Neural progenitor cell (in vitro differentiated cells): ENCODE data around the gene GPX5. TPM values are rescaled to one million over a fixed set of nuclear protein-coding genes. Genes with fewer than 3 reads are reported as not detected.

ENCODE experiments used
- DNase-seq: peaks from one replicate; pipeline ENCODE4 v3.0.0-alpha.2; 2016; ENCODE audit warnings: low spot score
- H2AFZ ChIP-seq: fragments of 200-600 bp; sonication (generic); replicated peaks from 2 replicates; pipeline ENCODE4 v1.6.1; 2016; ENCODE audit warnings: antibody characterized with exemption
- H3F3A ChIP-seq: fragments of 200-600 bp; sonication (generic); 2 replicates; pipeline ENCODE4 v1.6.1; 2016; ENCODE audit warnings: antibody characterized with exemption, low read depth
- H3K27ac ChIP-seq: fragments of 200-600 bp; sonication (generic); 2 replicates; pipeline ENCODE4 v1.5.1; 2016; ENCODE audit warnings: mild to moderate bottlenecking
- H3K27me3 ChIP-seq: fragments of 200-600 bp; sonication (generic); 2 replicates; pipeline ENCODE4 v1.6.1; 2016; ENCODE audit warnings: mild to moderate bottlenecking, moderate library complexity
- H3K36me3 ChIP-seq: fragments of 200-600 bp; sonication (generic); 2 replicates; pipeline ENCODE4 v1.5.1; 2016
- H3K4me1 ChIP-seq: fragments of 200-600 bp; sonication (generic); 2 replicates; pipeline ENCODE4 v1.6.1; 2016; ENCODE audit warnings: mixed run types
- H3K4me2 ChIP-seq: fragments of 200-600 bp; sonication (generic); 2 replicates; pipeline ENCODE4 v1.6.1; 2016
- H3K4me3 ChIP-seq: fragments of 200-600 bp; sonication (generic); 2 replicates; pipeline ENCODE4 v1.5.1; 2016
- H3K79me2 ChIP-seq: fragments of 200-600 bp; sonication (generic); 2 replicates; pipeline ENCODE4 v1.6.1; 2016; ENCODE audit warnings: low read depth
- H3K9ac ChIP-seq: fragments of 200-600 bp; sonication (generic); 2 replicates; pipeline ENCODE4 v1.6.1; 2016
- H3K9me3 ChIP-seq: fragments of 200-600 bp; sonication (generic); 2 replicates; pipeline ENCODE4 v1.5.1; 2016; ENCODE audit warnings: low read depth
- H4K20me1 ChIP-seq: fragments of 200-600 bp; sonication (generic); 2 replicates; pipeline ENCODE4 v1.6.1; 2016; ENCODE audit warnings: low read depth
- H3K27ac Mint-ChIP-seq: 3 replicates; pipeline ENCODE4 v1.8.0; 2021; ENCODE audit warnings: mixed read lengths
- H3K27me3 Mint-ChIP-seq: 2 replicates; pipeline ENCODE4 v1.8.0; 2022; ENCODE audit warnings: low read depth, mild to moderate bottlenecking, inconsistent platforms, moderate library complexity, mixed read lengths; ENCODE audit not compliant: insufficient read depth
- H3K36me3 Mint-ChIP-seq: 3 replicates; pipeline ENCODE4 v1.8.0; 2021; ENCODE audit warnings: mixed read lengths
- H3K4me1 Mint-ChIP-seq: 3 replicates; pipeline ENCODE4 v1.8.0; 2021; ENCODE audit warnings: mixed read lengths
- H3K4me3 Mint-ChIP-seq: 3 replicates; pipeline ENCODE4 v1.8.0; 2021; ENCODE audit warnings: mild to moderate bottlenecking, moderate library complexity, mixed read lengths
- H3K9me3 Mint-ChIP-seq: 3 replicates; pipeline ENCODE4 v1.8.0; 2020; ENCODE audit warnings: mixed read lengths
- CTCF ChIP-seq: fragments of 200-600 bp; sonication (generic); IDR thresholded peaks from 2 replicates; pipeline ENCODE4 v1.5.1; 2017; ENCODE audit warnings: antibody characterized with exemption, mild to moderate bottlenecking
- EZH2 ChIP-seq: fragments of 200-600 bp; sonication (generic); IDR thresholded peaks from 2 replicates; pipeline ENCODE4 v1.6.1; 2017; ENCODE audit warnings: antibody characterized with exemption, mild to moderate bottlenecking, moderate library complexity
- EZH2phosphoT487 ChIP-seq: fragments of 200-600 bp; sonication (generic); IDR thresholded peaks from 2 replicates; pipeline ENCODE4 v1.6.1; 2017; ENCODE audit warnings: antibody characterized with exemption
- total RNA-seq: library from RNA; depleted of rRNA; stranded (reverse); fragments of >200 nt; gene quantifications from 2 replicates; pipeline ENCODE4 v1.2.3, GENCODE V29; 2015; ENCODE audit warnings: low replicate concordance

GPX5 gene
- not detected in 2 replicates for total RNA-seq

GRCh38 chr6:28525496-28526039 is at the start of gene GPX5:
GPX5 (plus strand) TSS chr6:28525881; CDS start chr6:28526014, 133 bp downstream.
- no peak within 1 kb of the TSS for H3K4me2 ChIP-seq
- no peak within 1 kb of the TSS for H3K4me3 Mint-ChIP-seq

GRCh38 chr6:28478518-28478917 is 47.2 kb upstream of the GPX5 start:
- Histone ChIP-seq H2AFZ (no peak overlapping the region), H3K9me3 (no peaks in the 10 kb centered on the region), H3K4me3 (no peak overlapping the region), H3F3A (no peaks in the 10 kb centered on the region), H3K4me2 (no peak overlapping the region), H4K20me1 (no peaks in the 10 kb centered on the region), H3K4me1 (no peaks in the 10 kb centered on the region), H3K9ac (no peak overlapping the region), H3K36me3 (no peaks in the 10 kb centered on the region), H3K27me3 (peaks cover 61% of the 10 kb centered on the region), H3K79me2 (no peaks in the 10 kb centered on the region), H3K27ac (no peak overlapping the region)
- TF ChIP-seq EZH2phosphoT487, result no peak
- TF ChIP-seq EZH2, result no peak
- no peak for TF ChIP-seq CTCF
- H3K27me3 Mint-ChIP-seq, result peaks cover 10% of the 10 kb centered on the region
- H3K4me3 Mint-ChIP-seq, result no peak overlapping the region
- H3K27ac Mint-ChIP-seq, result no peak overlapping the region
- H3K36me3 Mint-ChIP-seq, result no peaks in the 10 kb centered on the region
- DNase-seq, result no peak
- no peaks in the 10 kb centered on the region for H3K9me3 Mint-ChIP-seq
- H3K4me1 Mint-ChIP-seq, result peaks cover 4% of the 10 kb centered on the region

More at GRCh38 chr6:28525496-28526039, at the start of gene GPX5:
- Histone ChIP-seq H4K20me1 (no peaks in the 10 kb centered on the region), H3F3A (peaks cover 4% of the 10 kb centered on the region), H3K27me3 (no peaks in the 10 kb centered on the region), H3K27ac (no peak within 1 kb of the TSS), H3K36me3 (no peaks in the 10 kb centered on the region), H3K79me2 (no peaks in the 10 kb centered on the region), H2AFZ (no peak within 1 kb of the TSS), H3K4me3 (no peak within 1 kb of the TSS), H3K9me3 (no peaks in the 10 kb centered on the region), H3K4me1 (peaks cover 21% of the 10 kb centered on the region), H3K9ac (no peak within 1 kb of the TSS)
- no peaks in the 10 kb centered on the region for H3K27me3 Mint-ChIP-seq
- TF ChIP-seq EZH2phosphoT487, result no peak
- no peak for TF ChIP-seq EZH2
- H3K27ac Mint-ChIP-seq, result no peak within 1 kb of the TSS
- H3K36me3 Mint-ChIP-seq, result no peaks in the 10 kb centered on the region
- peaks cover 17% of the 10 kb centered on the region for H3K4me1 Mint-ChIP-seq
- DNase-seq, result no peak
- H3K9me3 Mint-ChIP-seq, result no peaks in the 10 kb centered on the region

GRCh38 chr6:28480253-28480932 is 45.3 kb upstream of the GPX5 start:
- H3K36me3 Mint-ChIP-seq, result no peaks in the 10 kb centered on the region
- no peaks in the 10 kb centered on the region for H3K9me3 Mint-ChIP-seq
- no peak overlapping the region for H3K27ac ChIP-seq
- H3F3A ChIP-seq, result no peaks in the 10 kb centered on the region
- no peak overlapping the region for H3K4me3 ChIP-seq
- no peak for TF ChIP-seq CTCF
- no peak for TF ChIP-seq EZH2
- TF ChIP-seq EZH2phosphoT487, result no peak
- H4K20me1 ChIP-seq, result no peaks in the 10 kb centered on the region
- no peak overlapping the region for H3K4me3 Mint-ChIP-seq
- no peaks in the 10 kb centered on the region for H3K4me1 ChIP-seq
- no peak overlapping the region for H3K27ac Mint-ChIP-seq
- H3K4me1 Mint-ChIP-seq, result no peaks in the 10 kb centered on the region
- H3K36me3 ChIP-seq, result no peaks in the 10 kb centered on the region
- H3K27me3 Mint-ChIP-seq, result peaks cover 3% of the 10 kb centered on the region
- H3K27me3 ChIP-seq, result peaks cover 58% of the 10 kb centered on the region
- no peak overlapping the region for H3K4me2 ChIP-seq
- H3K79me2 ChIP-seq, result no peaks in the 10 kb centered on the region
- no peak for DNase-seq
- H3K9me3 ChIP-seq, result no peaks in the 10 kb centered on the region
- H3K9ac ChIP-seq, result no peak overlapping the region
- no peak overlapping the region for H2AFZ ChIP-seq

GRCh38 chr6:28485482-28485881 is 40.2 kb upstream of the GPX5 start:
- Histone ChIP-seq H3K9ac (no peak overlapping the region), H3K36me3 (no peaks in the 10 kb centered on the region)
- H3K4me3 Mint-ChIP-seq, result no peak overlapping the region

More at GRCh38 chr6:28485482-28485881, 40.2 kb upstream of the GPX5 start:
- Mint-ChIP-seq H3K27me3 (peaks cover 8% of the 10 kb centered on the region), H3K27ac (no peak overlapping the region), H3K4me1 (peaks cover 10% of the 10 kb centered on the region), H3K36me3 (no peaks in the 10 kb centered on the region), H3K9me3 (no peaks in the 10 kb centered on the region)
- H3K4me3 ChIP-seq, result no peak overlapping the region
- no peaks in the 10 kb centered on the region for H3K79me2 ChIP-seq
- H3K4me2 ChIP-seq, result no peak overlapping the region
- H2AFZ ChIP-seq, result no peak overlapping the region
- TF ChIP-seq EZH2 (no peak), CTCF (no peak), EZH2phosphoT487 (no peak)
- DNase-seq, result no peak
- no peaks in the 10 kb centered on the region for H4K20me1 ChIP-seq
- H3K9me3 ChIP-seq, result no peaks in the 10 kb centered on the region
- H3F3A ChIP-seq, result peaks cover 7% of the 10 kb centered on the region
- no peaks in the 10 kb centered on the region for H3K4me1 ChIP-seq
- H3K27me3 ChIP-seq, result peaks cover 30% of the 10 kb centered on the region
- H3K27ac ChIP-seq, result no peak overlapping the region
